Measurements from ENCODE around the gene DNAH2.

DNA sequence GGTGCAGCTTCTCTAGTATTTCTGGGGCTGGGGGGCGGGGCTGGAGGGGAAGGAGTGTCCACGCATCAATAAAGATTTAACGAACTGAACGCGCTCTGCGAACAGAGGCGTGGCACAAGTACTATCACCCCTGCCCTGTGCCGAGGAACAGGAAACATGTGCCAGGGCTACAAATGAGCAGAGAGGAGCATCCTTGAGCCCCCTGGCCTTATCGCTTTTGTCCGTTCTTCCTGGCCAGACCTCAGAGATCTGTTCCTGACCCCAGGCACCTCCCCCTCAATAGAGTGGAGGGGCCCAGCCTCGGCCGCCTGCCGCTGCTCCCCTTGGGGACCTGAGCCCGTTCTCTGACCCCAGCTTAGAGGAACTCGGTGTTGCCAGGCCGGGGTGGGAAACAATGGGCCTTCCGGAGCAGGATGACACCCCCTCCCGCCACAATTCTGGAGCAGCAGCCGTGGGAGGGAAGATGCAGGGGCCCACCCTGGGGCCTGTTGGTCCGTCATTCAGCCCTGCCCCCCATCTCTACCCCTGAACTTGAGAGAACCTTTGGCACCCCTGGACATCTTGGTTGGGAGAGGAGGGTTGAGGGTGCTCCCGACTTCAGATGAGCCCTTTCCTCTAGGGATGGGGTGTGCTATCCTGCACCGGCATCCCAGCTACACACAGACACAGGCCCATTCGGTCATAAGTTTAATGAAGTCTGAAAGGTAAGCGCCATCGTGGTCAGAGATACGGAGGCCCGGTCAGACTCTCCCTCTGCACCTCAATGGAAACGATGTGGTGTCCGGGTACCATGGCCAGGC lies 138.7 kb downstream of the DNAH2 start:
- TF ChIP-seq NFRKB (IDR thresholded peaks at IDR 0.05) (no peak), ZNF384 (IDR thresholded peaks at IDR 0.05) (no peak), SP1 (IDR thresholded peaks at IDR 0.05) (no peak), ELF4 (IDR thresholded peaks at IDR 0.05) (no peak), TARDBP (IDR thresholded peaks at IDR 0.05) (no peak), FOXM1 (IDR thresholded peaks at IDR 0.05; ENCODE audit: borderline replicate concordance) (no peak)

Measured in HEK293T (cell line).